GM21447 (cell line): Measurements from ENCODE around the gene ZC3H10.

Source experiments
- ATAC-seq: cut with Tn5 transposase; IDR thresholded peaks from one replicate; pipeline ENCODE4 v1.9.1; 2021; ENCODE audit not compliant: unreplicated experiment

ZC3H10 gene

DNA sequence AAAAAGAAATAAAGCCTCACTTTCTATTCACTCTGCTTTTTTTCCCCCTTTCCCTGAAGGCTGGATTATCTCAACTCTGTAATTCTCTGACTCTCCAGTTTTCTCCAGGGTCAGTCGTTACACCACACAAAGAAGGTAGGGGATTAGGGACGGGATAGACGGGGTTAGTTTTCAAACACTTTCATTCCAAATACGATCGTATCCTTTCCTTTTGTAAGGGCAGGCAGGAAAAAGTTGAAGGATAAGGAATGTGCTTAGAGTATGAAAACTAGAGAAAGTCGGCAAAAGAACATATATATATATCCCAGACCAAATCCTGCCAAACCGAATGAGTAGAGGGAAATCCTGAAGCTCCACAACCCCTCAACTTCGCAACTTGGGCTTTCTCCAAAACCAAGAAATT, 9.4 kb downstream of the ZC3H10 start:
- ATAC-seq, result no peak

DNA sequence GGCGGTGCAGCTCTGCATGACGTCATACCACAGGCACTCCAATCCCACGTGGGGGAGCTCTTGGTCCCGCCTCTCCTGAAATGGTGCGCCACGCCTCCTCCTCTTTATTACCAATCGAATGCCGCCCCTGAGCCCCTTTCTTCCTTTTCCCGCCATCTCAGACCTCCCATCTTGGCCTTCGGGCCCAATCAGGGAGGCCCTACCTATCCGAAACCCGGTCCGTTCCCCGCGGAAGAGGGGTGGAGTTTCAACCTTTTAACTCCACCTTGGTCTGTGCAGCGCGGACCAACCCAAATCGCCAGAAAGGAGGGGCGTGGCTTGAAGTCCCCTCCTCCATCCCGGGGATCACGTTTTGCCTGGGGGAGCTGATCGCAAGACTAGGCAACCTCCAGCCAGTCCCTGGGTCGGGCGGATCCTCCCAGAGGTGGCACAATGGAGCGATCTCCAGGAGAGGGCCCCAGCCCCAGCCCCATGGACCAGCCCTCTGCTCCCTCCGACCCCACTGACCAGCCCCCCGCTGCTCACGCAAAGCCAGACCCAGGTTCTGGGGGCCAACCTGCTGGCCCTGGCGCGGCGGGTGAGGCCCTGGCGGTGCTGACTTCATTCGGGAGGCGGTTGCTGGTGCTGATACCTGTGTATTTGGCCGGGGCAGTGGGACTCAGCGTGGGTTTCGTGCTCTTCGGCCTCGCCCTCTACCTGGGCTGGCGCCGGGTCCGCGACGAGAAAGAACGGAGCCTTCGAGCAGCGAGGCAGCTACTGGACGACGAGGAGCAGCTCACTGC, 10.0 kb downstream of the ZC3H10 start, which contains the start of gene ESYT1:
TSS of gene ESYT1 (plus strand) at position 380 of the 782 bp plus-strand sequence. CDS start at position 433, 53 bp downstream.
- peak; percentile 90 for ATAC-seq

DNA sequence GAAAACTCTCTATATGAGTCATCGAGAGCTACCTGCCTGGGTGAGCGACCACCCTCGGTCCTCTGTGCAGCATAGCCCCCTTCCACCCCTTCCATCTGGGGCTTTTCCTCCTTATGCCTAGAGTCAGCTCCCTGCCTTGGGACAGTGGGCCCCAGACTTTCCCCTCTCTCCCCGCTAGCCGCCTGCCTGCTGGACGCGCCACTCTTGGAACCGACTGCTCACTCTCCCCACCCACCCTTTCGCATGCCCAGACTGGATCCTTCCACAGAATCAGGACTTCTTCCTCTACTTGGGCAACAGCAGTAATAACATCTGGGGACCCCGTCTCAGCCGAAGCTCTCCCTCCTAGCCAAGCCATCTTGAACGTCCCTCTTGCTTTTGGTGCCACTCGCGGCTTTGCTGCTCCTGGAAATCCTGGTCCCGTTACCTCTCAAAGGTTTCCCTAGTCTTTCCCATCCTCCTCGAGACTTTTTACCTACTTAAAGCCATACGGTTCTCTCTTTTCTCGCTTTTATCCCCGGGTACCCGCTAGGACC, 10.7 kb downstream of the ZC3H10 start:
- no peak for ATAC-seq

DNA sequence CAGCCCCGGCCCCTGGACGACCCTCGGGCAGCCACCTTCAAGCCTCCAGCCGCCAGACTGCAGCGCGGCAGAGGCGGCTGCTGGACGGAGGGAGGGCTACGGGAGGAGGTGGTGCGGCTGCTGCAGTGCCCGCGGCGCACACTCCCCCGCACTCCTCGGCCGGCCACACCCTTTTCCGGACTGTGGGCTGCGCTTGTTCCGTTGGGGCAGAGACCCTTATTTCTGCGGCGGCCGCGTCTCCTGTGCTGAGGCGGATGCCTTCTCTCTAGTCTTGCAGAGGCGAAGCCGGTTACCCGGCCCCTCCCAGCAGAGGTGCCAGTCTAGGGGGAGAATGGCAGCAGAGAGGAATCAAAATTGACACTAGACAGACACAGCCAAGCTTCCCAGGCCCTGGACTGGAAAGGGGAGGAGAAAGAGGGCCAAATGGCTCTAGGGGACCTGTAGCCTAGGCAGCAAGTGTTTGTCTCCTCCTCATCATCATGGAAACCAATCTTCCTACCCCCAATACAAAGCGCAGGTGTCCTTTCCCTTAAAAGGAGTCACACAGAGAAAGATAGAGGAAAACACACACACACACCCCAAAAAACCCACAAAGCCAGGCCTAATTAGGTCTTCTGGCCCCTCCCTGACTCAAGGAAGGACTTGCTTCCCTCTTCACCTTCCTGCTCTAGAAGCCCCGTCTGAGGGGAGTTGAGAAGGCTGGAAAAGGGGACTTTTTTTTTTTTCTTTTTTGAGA, 11.3 kb downstream of the ZC3H10 start:
- no peak for ATAC-seq

DNA sequence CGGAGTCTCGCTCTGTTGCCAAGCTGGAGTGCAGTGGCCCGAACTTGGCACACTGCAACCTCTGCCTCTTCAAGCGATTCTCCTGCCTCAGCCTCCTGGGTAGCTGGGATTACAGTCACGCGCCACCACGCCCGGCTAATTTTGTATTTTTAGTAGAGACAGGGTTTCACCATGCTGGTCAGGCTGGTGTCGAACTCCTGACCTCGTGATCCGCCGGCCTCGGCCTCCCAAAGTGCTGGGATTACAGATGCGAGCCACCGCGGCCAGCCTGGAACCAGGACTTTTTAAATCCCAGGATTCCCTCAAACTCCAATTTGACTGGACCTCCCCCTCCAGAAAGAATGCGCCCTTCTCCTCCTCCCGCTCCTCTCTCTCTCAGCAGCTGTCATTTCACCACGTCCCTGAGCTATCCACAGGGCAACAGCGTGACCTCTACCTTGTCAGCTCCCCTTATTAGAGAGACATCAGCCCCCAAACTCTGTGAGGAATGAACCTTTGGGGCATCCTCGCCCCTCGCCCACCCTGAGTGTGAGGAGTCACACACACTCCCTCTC, 12.0 kb downstream of the ZC3H10 start:
- no peak for ATAC-seq

DNA sequence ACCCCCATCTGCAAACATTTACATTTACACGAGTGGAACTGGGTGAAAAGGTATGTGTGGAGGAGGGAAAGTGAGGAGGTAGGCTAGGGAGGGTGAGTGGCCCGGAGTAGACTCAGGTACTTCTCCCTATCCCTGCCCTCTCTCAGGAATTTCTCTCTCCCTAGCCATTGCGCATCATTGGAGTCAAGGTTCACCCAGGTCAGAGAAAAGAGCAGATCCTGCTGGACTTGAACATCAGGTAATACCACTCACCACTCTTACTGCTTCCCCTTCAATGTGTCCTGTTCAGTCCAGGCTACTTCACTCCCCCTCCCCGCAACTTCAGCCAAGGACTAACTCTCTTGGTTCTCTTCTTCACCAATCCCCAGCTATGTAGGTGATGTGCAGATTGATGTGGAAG, 12.8 kb downstream of the ZC3H10 start:
- no peak for ATAC-seq

DNA sequence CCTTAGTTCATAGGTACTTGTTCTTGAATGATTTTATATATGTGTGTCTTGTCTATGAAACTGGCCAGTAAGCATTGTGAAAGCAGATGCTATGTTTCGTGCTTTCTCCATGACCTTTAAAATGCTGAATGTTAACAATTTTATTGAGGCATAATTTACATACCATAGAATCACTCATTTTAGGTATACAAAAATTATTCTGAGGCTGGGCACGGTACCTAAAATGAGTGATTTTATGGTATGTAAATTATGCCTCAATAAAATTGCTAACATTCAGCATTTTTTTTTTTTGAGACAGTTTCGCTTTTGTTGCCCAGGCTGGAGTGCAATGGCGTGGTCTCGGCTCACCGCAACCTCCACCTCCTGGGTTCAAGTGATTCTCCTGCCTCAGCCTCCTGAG, 16.8 kb downstream of the ZC3H10 start:
- no peak for ATAC-seq

DNA sequence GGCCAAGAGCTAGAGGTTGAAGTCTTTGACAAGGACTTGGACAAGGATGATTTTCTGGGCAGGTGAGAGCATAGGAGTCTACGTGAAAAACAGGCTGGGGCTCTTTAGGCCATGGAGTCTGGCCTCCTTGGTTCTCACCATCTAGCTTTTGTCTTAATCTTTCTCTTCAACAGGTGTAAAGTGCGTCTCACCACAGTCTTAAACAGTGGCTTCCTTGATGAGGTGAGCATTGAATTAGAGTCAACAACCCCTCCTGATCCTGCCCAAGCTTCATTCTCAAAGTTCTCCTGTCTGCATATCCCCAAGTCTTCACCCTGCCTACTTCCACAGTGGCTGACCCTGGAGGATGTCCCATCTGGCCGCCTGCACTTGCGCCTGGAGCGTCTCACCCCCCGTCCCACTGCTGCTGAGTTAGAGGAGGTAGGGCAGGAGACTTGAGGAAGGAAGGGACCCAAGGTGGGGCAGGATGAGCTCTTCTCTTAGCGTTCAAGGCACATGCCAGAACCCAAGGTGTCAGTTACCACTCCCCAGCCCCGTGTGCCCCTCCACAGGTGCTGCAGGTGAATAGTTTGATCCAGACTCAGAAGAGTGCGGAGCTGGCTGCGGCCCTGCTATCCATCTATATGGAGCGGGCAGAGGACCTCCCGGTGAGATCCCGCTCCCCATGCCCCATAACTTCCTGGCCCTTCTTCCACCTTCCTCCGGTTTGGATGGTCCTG, 19.9 kb downstream of the ZC3H10 start:
- ATAC-seq, result no peak

DNA sequence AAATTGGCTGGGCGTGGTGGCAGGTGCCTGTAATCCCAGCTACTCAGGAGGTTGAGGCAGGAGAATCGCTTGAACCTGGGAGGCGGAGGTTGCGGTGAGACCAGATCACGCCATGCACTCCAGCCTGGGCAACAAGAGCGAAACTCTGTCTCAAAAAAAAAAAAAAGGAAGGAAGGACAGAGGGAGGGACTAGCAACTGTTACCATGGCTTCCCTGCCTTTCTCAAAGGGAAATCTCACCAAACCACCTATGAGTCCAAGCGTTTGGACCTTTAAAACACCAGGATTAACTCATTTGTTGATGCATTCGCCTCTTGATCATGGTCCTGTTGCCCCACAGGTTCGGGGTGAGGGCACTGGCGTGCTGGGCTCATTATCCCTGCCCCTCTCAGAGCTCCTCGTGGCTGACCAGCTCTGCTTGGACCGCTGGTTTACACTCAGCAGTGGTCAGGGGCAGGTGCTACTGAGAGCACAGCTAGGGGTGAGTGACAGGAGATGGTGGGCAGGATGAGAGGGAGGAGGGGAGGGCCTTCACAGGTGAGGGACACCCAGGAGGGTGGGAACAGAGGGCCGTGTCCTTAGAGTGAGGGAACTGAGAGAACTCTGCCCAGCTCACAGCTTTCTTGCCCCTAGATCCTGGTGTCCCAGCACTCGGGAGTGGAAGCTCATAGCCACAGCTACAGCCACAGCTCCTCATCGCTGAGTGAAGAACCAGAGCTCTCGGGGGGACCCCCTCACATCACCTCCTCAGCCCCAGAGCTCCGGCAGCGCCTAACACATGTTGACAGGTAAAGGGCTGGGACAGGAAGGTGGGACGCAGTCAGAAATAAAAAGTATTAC, 24.1 kb downstream of the ZC3H10 start:
- no peak for ATAC-seq

DNA sequence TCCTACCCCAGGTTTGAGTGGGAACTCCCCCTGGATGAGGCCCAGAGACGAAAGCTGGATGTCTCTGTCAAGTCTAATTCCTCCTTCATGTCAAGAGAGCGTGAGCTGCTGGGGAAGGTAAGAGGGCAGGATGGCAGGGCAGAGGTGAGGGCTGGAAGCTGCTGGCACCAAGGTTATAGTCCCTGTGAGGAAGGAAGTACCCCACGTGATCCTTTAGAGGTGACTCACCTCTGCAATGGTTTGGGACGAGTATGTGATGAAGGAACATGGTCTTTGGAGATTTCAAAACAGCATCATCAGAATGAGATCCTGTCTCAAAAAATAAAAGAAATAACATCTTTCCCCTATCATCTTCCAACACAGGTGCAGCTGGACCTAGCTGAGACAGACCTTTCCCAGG, 25.2 kb downstream of the ZC3H10 start:
- no peak for ATAC-seq

DNA sequence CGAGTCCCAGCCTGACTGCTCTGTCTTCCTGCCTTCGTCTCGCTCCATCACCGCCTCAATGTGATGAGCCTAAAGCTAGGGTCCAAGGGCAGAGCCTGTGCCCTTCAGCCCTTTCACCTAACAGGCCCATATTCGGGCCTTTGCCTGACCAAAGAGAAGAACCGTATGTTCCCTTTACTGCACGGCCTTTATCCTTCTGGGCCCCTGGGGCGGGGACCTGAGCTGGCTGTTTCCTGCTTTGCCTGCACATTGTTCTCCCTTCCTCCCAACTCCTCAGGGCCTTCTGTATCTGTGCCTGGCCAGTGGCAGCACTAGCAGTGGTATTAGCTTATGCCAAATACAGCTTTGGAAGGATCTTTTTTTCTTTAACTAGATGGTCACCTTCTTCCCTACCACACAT, 25.8 kb downstream of the ZC3H10 start:
- ATAC-seq, result no peak

DNA sequence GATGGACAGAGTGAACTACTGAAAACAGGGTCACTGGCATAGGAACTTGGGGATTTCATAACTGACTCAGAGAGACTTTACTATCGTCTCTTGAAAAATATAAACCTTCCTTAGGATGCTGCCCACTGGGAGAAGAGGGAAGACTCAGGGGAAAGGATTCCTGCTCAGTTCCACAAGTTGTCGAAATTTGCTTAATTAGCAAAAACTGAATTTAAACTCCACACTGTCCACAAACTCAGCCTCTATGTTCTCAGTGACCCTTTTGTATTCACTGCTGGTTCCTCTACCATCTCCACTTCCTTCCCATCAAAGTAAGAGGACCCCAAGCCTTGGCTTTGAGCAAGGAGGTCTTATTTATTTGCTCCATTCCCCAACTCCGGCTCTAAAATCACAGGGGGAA, 27.2 kb downstream of the ZC3H10 start:
- ATAC-seq, result no peak

DNA sequence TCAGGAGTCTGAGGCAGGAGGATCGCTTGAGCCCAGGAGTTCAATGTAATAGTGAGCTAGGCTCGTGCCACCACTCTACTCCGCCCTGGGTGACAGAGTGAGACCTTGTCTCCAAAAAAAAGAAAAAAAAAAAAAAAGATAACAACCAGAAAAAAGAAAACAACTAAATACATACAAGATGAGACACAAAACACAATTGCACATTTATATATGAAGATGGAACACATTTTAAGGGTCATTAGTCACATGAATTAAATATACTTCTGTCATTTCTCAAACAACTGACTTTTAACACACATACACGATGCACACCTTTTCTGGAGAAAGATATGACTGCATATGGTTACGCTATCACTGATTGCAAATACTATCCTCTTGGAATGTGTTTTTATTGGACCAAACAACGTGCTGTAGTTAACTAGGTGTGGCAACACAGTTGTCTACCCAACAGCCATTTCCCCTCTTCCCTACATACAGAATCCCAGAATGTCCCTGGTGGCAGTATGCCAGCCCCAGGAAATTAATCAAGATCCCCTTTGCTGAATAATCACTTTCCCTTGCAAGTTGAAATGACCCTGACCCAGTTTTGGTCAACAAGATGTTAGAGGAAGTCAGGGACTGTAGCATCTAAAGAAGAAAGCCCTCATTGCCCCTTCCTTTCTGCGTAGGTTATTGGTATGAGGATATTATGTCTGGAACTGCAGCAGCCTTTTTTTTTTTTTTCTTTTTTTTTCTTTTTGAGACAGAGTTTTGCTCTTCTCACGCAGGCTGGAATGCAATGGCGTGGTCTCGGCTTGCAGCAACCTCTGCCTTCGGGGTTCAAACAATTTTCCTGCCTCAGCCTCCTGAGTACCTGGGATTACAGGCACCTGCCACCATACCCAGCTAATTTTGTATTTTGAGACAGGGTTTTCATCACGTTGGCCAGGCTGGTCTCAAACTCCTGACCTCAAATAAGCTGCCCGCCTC, 28.7 kb downstream of the ZC3H10 start:
- no peak for ATAC-seq

DNA sequence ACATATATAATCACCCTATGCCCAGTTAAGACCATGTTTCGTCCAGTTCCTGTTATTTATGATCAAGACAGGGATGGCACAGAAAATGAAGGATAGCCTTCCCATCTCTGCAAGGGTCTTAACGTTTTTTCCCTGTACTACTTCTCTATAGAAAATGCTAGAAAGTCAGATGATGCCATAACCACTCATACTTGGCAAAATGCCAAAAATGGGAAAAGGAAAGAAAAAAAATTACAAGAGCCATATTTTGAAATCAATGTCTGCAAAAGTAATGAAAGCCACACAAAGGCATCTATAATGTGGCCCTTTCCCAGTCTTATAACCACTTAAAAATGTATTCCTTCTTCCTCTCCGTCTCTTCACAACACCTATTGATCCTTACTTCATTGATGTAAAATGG, 32.5 kb downstream of the ZC3H10 start:
- ATAC-seq, result no peak

DNA sequence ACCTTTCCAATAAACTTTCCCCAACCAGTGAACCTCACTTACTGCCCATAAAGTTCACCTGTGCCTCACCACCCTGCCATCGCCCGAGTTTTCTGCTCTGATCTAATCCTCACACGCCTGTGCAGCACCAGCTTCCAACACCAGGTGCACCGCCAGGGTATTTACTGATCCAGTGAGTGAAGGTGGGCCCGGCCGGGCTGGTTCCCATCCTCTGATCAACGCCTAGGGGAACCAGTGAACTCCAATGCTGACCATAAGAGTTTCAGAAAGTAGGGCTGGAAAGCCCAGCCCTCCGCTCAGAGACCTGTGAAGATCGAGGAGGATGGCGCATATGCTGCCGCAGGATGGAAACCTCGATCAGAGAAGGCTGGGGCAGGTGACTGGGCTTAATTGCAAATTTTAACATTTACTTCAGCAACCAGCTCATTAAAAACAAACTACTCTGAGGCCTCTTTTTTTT, 33.6 kb downstream of the ZC3H10 start:
- peak; percentile 45 for ATAC-seq

DNA sequence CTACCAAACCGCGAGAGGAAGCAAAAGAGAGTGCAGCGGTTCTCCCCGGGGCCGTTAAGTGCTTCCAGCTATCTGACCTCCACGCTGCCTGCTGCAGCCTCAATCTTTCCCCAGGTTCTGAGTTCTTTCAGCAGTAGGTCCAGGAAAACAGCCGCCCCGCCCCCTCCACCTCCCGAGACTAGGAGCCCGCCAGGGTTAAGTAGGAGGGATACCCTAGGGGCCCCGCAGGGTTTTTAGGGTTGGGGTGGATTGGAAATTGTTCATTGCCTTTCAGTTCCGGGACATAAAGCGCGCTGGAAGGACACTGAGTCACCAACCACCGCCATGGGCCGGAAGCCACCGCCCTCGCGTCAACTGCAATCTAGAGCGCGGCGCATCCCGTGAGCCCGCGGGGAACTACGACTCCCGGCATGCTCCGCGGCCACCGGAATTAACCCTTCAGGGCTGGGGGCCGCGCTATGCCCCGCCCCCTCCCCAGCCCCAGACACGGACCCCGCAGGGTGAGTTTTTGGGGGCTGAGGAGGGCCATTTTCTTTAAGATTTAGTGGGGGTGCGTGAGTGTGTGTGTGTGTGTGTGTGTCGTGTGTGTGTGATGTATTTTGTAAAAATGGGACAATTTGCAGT, 34.2 kb downstream of the ZC3H10 start, which contains the start of gene MYL6B:
TSS of gene MYL6B (plus strand) at position 456 of the 624 bp plus-strand sequence. CDS start 1,332 bp downstream, outside the sequence.
- peak; percentile 84 for ATAC-seq

DNA sequence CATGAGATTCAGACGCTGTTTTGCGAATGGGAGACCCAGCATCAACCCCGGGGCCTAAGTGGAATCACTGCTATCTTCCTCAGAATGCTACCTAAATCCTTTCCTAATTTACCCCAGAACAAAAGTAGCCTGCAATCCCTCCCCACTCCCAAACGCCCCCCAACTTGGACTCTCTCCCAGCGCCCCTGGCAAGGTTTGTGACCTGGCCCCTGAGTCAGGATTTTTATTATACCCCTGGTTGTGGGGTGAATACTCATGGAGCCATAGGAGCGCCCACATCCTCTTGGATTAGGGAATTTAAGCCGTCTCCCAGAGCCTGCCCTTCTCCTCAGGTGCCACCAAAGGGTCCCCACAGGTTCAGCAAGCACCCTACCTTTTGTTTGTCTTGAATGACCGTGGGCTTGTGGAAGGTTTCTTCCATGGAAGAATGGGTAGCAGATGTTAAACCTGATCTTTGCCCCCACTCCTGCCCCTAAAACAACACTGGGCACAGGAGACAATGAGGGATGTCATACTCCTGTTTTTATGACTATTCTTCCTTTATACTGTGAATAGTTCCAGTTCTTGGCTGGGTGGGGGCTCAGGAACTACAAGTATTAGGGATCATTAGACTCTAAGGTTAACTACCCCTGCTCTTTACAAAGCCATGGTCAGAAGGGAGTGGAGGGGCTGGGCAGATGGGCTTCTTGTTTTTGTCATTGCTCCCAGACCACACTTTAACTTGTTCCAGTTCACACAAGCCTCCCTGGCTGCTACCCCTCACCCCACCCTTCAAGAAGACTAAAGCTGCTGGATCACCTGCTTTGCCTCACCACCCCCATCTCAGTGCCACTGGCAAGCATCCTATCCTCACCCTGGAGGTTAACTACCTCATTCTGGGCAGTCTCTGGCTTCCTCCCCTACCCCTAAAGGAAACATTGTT, 35.0 kb downstream of the ZC3H10 start:
- ATAC-seq, result no peak
